A549 (cell line): ENCODE measurements around the gene SRGAP3.

Source experiments
- FOSL2 ChIP-seq, 2 experiments: fragments of 450-650 bp in 1 of 2; fragments of >200 bp in 1 of 2; sonication (Bioruptor Twin) in 1 of 2; formaldehyde crosslinking; IDR thresholded peaks; 2 replicates each; pipeline versions ENCODE4 v1.5.0 to v1.6.1; 2016 to 2020; ENCODE audit warnings: mild to moderate bottlenecking in 1 of 2, moderate library complexity in 1 of 2
- NFE2L2 ChIP-seq: fragments of 150-350 bp; conservative IDR thresholded peaks from 2 replicates; pipeline ENCODE4 v1.6.1; 2014; ENCODE audit warnings: low read length
- POLR2A ChIP-seq: IDR thresholded peaks from 2 replicates; pipeline ENCODE4 v1.6.1; 2012; ENCODE audit warnings: mild to moderate bottlenecking, low read length
- TF ChIP-seq, protein P1 (sequence below): fragments of >200 bp; sonication (Bioruptor Twin); formaldehyde crosslinking; IDR thresholded peaks from 3 replicates; pipeline ENCODE4 v1.5.1; 2016

GRCh38 chr3:9165421-9165820 lies 84.0 kb downstream of the SRGAP3 start:
- TF ChIP-seq, protein P1, sequence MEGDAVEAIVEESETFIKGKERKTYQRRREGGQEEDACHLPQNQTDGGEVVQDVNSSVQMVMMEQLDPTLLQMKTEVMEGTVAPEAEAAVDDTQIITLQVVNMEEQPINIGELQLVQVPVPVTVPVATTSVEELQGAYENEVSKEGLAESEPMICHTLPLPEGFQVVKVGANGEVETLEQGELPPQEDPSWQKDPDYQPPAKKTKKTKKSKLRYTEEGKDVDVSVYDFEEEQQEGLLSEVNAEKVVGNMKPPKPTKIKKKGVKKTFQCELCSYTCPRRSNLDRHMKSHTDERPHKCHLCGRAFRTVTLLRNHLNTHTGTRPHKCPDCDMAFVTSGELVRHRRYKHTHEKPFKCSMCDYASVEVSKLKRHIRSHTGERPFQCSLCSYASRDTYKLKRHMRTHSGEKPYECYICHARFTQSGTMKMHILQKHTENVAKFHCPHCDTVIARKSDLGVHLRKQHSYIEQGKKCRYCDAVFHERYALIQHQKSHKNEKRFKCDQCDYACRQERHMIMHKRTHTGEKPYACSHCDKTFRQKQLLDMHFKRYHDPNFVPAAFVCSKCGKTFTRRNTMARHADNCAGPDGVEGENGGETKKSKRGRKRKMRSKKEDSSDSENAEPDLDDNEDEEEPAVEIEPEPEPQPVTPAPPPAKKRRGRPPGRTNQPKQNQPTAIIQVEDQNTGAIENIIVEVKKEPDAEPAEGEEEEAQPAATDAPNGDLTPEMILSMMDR, result no peak
- no peak for TF ChIP-seq POLR2A
- no peak for TF ChIP-seq NFE2L2
- no peak for TF ChIP-seq FOSL2 (IDR thresholded peaks at IDR 0.05)
- no peak for TF ChIP-seq FOSL2 (CRISPR knock-in tag; IDR thresholded peaks at IDR 0.05)
